SK-N-SH (cell line): Measurements from ENCODE around the gene PCCB.

Experiments
- CTCF ChIP-seq: fragments of 200-600 bp; sonication (generic); IDR thresholded peaks from 2 replicates; pipeline ENCODE4 v1.6.1; 2017; ENCODE audit warnings: antibody characterized with exemption, mild to moderate bottlenecking, moderate library complexity
- EP300 ChIP-seq, 2 experiments: IDR thresholded peaks; 2 replicates each; pipeline versions ENCODE4 v1.4.0 to v1.6.1; 2012; ENCODE audit warnings: borderline replicate concordance in 1 of 2, low read depth in 1 of 2, low read length in 1 of 2
- GABPA ChIP-seq: IDR thresholded peaks from 2 replicates; pipeline ENCODE4 v1.4.0; 2012; ENCODE audit warnings: low read depth, mild to moderate bottlenecking
- MXI1 ChIP-seq: IDR thresholded peaks from 2 replicates; pipeline ENCODE4 v1.6.1; 2012; ENCODE audit warnings: mild to moderate bottlenecking, low read depth, low read length, improper control_type of control experiment
- NFIC ChIP-seq: IDR thresholded peaks from 2 replicates; pipeline ENCODE4 v1.4.0; 2012; ENCODE audit warnings: borderline replicate concordance
- POLR2AphosphoS5 ChIP-seq: IDR thresholded peaks from 2 replicates; pipeline ENCODE4 v1.6.1; 2012; ENCODE audit warnings: low read depth, low read length
- RXRA ChIP-seq: IDR thresholded peaks from 2 replicates; pipeline ENCODE4 v1.4.0; 2012; ENCODE audit warnings: low read depth, mild to moderate bottlenecking, borderline replicate concordance
- SIN3A ChIP-seq: IDR thresholded peaks from 2 replicates; pipeline ENCODE4 v1.6.1; 2012; ENCODE audit warnings: low read depth, mild to moderate bottlenecking, low read length, moderate library complexity, borderline replicate concordance
- TAF1 ChIP-seq: IDR thresholded peaks from 2 replicates; pipeline ENCODE4 v1.6.1; 2012; ENCODE audit warnings: low read depth, mild to moderate bottlenecking, low read length, moderate library complexity, borderline replicate concordance
- TEAD4 ChIP-seq: IDR thresholded peaks from 2 replicates; pipeline ENCODE4 v1.4.0; 2012; ENCODE audit warnings: mild to moderate bottlenecking, borderline replicate concordance; ENCODE audit not compliant: insufficient read depth
- TF ChIP-seq, protein P1 (sequence below): IDR thresholded peaks from 2 replicates; pipeline ENCODE4 v1.6.1; 2012; ENCODE audit warnings: mild to moderate bottlenecking, low read depth, low read length, moderate library complexity
- TF ChIP-seq, protein P2 (sequence below): IDR thresholded peaks from 2 replicates; pipeline ENCODE4 v1.4.0; 2012; ENCODE audit warnings: low read depth, borderline replicate concordance
- TF ChIP-seq, protein P3 (sequence below): fragments of 150-350 bp; IDR thresholded peaks from 2 replicates; pipeline ENCODE4 v1.6.1; 2017; ENCODE audit warnings: antibody characterized with exemption, low read length, low read depth, borderline replicate concordance

GRCh38 chr3:136261826-136262225 is 11.7 kb downstream of the PCCB start:
- TF ChIP-seq POLR2AphosphoS5: no peak
- TF ChIP-seq CTCF: no peak
- no peak for TF ChIP-seq NFIC
- TF ChIP-seq, protein P1, sequence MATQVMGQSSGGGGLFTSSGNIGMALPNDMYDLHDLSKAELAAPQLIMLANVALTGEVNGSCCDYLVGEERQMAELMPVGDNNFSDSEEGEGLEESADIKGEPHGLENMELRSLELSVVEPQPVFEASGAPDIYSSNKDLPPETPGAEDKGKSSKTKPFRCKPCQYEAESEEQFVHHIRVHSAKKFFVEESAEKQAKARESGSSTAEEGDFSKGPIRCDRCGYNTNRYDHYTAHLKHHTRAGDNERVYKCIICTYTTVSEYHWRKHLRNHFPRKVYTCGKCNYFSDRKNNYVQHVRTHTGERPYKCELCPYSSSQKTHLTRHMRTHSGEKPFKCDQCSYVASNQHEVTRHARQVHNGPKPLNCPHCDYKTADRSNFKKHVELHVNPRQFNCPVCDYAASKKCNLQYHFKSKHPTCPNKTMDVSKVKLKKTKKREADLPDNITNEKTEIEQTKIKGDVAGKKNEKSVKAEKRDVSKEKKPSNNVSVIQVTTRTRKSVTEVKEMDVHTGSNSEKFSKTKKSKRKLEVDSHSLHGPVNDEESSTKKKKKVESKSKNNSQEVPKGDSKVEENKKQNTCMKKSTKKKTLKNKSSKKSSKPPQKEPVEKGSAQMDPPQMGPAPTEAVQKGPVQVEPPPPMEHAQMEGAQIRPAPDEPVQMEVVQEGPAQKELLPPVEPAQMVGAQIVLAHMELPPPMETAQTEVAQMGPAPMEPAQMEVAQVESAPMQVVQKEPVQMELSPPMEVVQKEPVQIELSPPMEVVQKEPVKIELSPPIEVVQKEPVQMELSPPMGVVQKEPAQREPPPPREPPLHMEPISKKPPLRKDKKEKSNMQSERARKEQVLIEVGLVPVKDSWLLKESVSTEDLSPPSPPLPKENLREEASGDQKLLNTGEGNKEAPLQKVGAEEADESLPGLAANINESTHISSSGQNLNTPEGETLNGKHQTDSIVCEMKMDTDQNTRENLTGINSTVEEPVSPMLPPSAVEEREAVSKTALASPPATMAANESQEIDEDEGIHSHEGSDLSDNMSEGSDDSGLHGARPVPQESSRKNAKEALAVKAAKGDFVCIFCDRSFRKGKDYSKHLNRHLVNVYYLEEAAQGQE: no peak
- TF ChIP-seq TEAD4: no peak
- TF ChIP-seq MXI1: no peak
- TF ChIP-seq TAF1: no peak
- no peak for TF ChIP-seq GABPA
- TF ChIP-seq, protein P2, sequence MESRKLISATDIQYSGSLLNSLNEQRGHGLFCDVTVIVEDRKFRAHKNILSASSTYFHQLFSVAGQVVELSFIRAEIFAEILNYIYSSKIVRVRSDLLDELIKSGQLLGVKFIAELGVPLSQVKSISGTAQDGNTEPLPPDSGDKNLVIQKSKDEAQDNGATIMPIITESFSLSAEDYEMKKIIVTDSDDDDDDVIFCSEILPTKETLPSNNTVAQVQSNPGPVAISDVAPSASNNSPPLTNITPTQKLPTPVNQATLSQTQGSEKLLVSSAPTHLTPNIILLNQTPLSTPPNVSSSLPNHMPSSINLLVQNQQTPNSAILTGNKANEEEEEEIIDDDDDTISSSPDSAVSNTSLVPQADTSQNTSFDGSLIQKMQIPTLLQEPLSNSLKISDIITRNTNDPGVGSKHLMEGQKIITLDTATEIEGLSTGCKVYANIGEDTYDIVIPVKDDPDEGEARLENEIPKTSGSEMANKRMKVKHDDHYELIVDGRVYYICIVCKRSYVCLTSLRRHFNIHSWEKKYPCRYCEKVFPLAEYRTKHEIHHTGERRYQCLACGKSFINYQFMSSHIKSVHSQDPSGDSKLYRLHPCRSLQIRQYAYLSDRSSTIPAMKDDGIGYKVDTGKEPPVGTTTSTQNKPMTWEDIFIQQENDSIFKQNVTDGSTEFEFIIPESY: no peak
- TF ChIP-seq, protein P3, sequence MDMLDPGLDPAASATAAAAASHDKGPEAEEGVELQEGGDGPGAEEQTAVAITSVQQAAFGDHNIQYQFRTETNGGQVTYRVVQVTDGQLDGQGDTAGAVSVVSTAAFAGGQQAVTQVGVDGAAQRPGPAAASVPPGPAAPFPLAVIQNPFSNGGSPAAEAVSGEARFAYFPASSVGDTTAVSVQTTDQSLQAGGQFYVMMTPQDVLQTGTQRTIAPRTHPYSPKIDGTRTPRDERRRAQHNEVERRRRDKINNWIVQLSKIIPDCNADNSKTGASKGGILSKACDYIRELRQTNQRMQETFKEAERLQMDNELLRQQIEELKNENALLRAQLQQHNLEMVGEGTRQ: no peak
- no peak for TF ChIP-seq SIN3A
- no peak for TF ChIP-seq EP300 (IDR thresholded peaks at IDR 0.05; ENCODE audit: borderline replicate concordance in 1 of 2, low read depth in 1 of 2, low read length in 1 of 2)
- TF ChIP-seq RXRA: no peak
